Activated T-cell treated with anti-CD3 and anti-CD28 coated beads for 1 hour (primary cell): ENCODE results near the gene C16orf92.
A peak's percentile ranks its signal among the peaks of the same experiment; 100 is the strongest.
"Not testable (repeated sequence)": the region's sequence is repeated elsewhere in the genome, so short reads cannot be mapped to it uniquely, and the experiment has no call there.

Source experiments
- DNase-seq: peaks from one replicate; pipeline ENCODE4 v3.0.0-alpha.2; 2020; ENCODE audit warnings: low read depth

The C16orf92 gene

DNA sequence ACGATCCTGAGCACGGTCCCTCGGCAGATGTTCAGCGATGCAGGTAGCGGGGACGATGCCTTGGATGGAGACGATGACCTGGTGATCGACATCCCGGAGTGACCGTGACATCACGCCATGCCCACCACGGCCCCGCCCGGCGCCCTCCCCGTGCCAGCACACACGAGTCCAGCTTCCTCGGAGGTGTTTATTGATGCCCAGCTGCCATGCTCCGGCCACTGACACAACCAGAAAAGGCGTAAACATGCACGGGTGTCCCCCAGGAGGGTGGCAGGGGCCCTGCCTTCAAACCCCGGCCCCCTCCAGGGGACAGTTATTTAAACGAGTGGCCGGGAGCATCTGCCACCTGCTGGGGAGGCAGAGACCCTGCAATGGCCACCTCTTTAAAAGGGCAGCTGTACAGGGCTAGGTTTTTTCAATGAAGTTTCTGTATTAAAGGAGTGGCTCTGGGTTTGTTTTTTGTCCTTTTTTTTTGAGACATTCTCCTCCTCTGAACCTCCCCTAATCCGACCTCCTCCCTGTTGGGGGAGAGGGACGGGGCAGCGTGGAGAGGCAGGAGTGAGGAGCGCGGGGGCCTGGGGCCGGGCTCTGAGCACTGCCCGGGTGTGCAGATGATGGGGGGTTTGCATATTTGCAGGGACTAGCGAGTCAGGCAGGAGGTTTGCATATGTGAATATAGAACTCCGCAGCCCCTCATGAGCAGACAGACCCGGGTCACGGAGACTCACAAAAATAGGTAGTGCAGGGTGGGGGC lies 17.5 kb upstream of the C16orf92 start:
- DNase-seq: peak; percentile 26

DNA sequence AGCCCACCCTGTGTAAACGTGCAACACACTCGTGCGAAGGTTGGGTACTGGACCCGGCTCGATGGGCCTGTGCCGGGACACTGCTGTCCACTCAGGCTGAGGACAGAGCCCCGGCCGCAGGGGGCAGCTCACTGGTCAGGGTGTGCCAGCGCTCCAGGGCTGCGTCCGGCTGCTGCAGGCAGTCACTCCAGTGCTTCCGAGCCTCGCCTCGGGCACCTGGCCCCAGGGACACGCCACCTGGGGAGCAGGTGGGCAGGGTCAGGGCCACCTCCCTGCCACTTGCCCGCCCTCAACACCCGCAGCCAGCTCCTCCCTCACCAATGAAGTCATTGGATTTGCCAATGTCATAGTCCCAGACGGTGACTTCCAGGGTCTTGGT lies 16.9 kb upstream of the C16orf92 start:
- DNase-seq: no peak

DNA sequence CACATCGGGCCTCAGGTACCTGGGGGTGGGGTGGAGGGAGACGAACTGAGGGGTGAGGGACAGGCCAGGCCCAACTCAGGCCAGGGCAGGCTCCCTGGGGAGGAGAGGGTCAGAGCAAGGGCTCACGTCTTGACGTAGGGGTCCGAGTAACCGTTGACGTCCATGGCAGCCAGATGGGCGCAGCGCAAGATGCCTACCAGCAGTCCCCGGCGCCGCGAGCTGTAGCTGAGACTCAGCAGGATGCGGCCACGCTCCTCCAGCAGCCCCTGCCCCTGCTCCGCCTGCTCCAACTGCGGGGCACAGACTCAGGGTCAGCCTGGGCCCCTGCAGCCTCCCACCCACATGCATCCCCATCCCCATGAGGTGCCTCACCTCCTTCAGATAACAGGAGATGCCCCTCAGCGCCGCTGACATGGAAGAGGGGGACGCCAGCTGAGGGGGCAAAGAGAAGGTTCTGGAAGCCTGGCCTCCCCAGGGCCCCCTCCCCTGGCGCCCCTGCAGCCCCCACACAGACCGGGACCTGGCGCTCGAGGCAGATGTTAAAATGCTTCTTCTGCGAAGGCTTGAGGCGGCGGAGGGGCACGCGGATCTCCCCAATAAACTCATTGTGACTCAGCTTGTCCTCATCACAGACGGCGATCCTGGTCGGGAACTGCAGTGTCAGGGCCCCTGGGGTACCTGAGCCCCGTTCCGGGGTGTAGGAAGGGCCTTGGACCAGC lies 16.2 kb upstream of the C16orf92 start:
- DNase-seq: no peak

DNA sequence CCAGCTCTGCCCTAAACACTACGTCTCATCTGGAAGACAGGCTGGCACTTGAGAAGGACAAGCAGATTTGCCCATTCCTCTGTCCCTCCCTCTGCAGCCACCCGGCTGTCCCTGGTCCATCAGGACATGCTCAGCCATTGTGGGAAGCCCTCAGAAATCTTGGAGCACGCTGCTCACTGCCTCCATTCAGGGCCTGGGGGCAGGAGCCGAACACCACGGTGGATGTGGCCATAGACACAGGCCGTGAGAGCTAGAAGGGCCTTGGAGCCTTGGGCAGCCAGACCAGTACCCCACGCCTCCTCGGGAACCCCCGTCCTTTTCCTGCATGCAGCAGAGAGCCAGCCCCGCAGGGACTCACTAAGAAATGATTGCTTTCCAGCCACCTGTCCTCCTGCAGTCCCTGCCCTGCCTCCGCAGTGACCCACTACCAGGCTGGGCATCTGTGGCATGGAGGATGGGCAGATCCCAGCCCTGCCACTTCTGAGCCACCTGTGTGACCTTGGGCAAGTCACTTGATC lies 15.6 kb upstream of the C16orf92 start:
- DNase-seq: no peak

DNA sequence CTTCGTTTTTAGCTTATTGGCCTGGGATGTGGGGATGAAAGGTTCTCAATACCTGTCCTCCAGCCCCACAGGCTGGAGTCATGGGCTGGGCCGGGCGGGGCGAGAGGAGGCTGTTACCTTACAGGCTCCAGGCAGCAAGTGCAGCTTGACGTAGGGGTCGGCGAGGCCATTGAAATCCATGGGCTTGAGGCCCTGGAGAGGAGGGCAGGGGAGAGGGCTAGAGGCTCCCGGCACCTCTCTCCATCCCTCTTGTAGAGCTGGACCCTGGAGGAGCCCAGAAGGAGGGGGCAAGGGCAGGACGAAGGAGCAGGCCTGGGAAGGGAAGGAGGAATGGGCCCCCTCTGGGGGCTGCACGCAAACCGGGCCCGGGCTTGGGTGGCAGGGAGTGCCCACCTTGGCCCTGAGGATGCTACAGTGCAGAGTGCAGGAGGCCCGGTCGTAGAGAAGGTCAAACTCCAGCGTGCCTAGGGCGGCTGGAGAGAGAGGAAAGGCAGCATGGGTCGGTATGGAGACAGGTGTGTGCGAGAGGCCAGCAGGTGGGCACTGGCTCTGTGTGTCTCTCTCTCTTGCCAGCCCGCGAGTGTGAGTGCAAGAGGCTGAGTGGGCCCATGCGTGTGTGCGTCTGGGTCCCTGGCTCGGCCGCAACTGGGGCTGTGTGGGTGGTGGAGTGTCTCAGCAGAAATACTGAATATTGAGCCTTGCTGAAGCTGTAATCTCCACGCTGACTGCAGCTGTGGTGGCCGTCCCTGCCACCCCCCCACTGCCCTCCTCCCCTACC lies 13.7 kb upstream of the C16orf92 start:
- no peak for DNase-seq

- DNase-seq: no peak
These were observed 12.8 kb upstream of the C16orf92 start for GRCh38 chr16:30009990-30010843.

DNA sequence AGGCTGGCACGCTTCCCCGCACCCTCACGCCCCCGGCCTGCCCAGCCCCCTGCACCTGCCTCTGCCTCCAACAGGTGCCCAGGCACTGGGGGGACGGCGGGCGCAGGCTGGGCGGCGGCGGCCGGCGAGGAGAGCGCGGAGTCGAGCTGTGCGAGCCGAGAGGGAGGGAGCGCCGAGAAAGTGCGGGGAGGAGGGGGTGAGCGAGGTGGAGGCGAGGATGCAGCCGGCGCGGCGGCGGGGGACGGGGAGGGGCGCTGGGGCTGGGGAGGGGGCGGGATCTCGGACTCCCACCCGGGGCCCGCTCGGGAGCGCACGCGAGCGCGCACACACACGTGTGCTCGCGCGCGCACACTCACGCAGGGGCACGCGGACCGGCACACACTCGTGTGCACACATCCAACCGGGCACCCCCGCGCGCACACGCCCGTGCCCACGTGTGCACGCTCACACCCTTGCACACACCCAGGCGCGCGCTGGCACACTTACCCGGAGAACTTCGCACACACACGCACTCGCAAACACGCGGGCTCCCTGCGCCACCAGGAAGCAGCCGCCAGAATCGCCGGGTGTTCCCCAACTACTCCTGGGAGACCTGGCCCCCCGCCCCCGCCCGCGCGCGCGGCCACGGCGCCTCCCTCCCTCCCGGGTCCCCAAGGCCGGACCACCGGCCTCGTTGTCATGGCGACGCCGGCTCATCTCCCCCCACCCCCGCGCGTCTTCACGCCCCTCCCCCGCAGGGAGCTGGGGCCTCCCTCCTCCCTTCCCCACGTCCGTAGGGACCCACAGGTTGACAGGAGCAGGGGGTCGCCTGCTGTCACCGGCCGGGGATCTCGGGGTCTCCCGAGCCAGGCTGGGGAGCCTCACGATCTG lies 11.9 kb upstream of the C16orf92 start, which contains the start of gene DOC2A:
Gene DOC2A (minus strand): TSS at position 184 of the 870 bp plus-strand sequence. CDS start 805 bp downstream, outside the sequence.
- no peak for DNase-seq

- no peak for DNase-seq
These were observed 11.1 kb upstream of the C16orf92 start for GRCh38 chr16:30011714-30012504.

GRCh38 chr16:30012598-30012997 lies 10.4 kb upstream of the C16orf92 start:
- DNase-seq: not testable (repeated sequence)

GRCh38 chr16:30015450-30015849 lies 7.5 kb upstream of the C16orf92 start:
- not testable (repeated sequence) for DNase-seq

DNA sequence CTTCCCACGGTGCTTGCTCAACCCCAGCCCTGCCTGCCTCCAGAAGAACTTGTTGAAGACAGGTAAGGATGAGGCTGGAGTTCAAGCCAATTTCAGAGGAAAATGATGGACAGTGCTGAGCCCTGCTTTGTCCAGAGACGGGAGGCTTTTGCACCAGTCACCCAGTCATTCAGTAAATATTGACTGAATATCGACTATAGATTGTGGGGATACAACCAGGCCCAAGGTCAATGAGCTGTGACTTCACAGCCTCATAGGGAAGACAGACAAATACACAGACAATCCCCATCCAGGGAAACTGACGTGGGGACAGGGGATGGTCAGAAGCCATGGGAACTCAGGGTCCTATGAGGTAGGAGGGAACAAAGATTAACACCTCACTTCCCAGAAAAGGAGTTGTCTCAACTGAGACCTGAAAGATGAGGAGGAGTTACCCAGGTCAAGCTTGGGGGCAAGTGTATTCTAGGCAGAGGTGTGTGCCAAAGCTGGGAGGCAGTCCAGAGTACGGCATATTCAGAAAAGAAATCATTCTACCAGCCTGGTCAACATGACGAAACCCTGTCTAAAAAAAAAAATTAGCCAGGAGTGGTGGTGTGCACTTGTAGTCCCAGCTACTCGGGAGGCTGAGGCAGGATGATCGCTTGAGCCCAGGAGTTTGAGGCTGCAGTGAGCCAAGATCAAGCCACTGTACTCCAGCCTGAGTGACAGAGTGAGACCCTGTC lies 6.3 kb upstream of the C16orf92 start:
- no peak for DNase-seq

DNA sequence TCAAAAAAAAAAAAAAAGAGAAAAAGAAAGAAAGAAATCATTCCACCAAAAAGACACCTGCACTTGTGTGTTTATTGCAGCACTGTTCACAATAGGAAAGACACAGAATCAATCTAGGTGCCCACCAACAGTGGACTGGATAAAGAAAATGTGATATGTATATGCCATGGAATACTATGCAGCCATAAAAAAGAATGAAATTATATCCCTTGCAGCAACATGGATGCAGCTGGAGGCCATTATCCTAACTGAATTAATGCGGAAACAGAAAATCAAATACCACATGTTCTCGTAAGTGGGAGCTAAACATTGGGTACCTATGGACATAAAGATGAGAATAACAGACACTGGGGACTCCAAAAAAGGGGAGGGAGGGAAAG lies 5.7 kb upstream of the C16orf92 start:
- DNase-seq: no peak

GRCh38 chr16:30017937-30018336 lies 5.1 kb upstream of the C16orf92 start:
- DNase-seq: not testable (repeated sequence)

- DNase-seq: no peak
These were observed 4.3 kb upstream of the C16orf92 start for GRCh38 chr16:30018731-30019158.

GRCh38 chr16:30023586-30023985 lies 588 bp downstream of the C16orf92 start:
- DNase-seq: no peak

DNA sequence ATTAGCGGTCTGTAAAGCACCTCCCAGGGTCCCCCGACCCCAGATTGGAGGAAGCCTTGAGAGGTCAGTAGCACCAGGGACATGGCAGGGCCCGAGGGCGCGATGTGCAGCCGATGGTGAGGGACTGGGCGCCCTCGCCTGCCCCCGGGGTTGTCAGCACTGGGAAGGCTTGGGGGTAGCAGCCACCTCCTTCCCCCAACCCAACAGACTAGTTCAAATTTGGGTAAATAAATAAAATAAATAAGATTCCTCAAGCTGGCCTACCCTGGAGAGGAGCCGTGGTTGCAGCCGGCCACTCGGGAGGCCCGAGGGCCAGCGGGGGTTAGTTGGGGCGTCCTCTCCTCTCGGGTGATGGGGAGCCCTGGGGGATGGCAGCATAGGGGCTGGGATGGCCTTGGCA lies 1.5 kb downstream of the C16orf92 start:
- no peak for DNase-seq

- no peak for DNase-seq
These were observed 2.2 kb downstream of the C16orf92 start for GRCh38 chr16:30025156-30025555.

- no peak for DNase-seq
These were observed 2.6 kb downstream of the C16orf92 start for GRCh38 chr16:30025574-30025973.

DNA sequence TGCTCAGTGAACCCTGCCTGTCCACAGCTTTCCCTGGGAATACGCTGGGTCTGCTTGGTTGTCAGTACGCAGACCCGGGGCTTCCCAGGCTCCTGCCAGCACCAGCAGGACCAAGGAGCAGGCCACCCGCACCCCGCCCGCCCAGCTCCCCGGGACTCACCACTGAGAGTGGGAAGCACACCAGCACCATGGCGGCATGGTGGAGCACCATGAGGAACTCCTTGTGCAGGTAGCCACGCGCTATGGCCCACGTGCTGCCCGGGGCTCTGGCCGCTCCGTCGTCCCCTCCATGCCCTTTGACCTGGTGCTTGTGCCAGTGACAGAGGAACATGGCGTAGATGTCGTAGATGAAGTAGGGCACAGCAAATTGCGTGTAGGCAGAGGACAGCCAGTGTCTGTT lies 3.5 kb downstream of the C16orf92 start:
- DNase-seq: no peak
